Measurements from ENCODE around the gene TVP23B.
"Not testable (repeated sequence)": the region's sequence is repeated elsewhere in the genome, so short reads cannot be mapped to it uniquely, and the experiment has no call there.

GRCh38 chr17:18816489-18817371, 35.7 kb downstream of the TVP23B start:
- TF ChIP-seq CTCF (tag by site-specific recombination; IDR thresholded peaks at IDR 0.05), result 0 out of 2 replicates have a peak, but pooled peaks have one; percentile 10
- TF ChIP-seq ZNF266 (tag by site-specific recombination; IDR thresholded peaks at IDR 0.05; ENCODE audit: low read depth); MYNN (tag by site-specific recombination; IDR thresholded peaks at IDR 0.05; ENCODE audit: borderline replicate concordance); ZNF560 (tag by site-specific recombination; IDR thresholded peaks at IDR 0.05; ENCODE audit: borderline replicate concordance); HOXA7 (CRISPR knock-in tag; IDR thresholded peaks at IDR 0.05; ENCODE audit: borderline replicate concordance); GFI1B (tag by site-specific recombination; IDR thresholded peaks at IDR 0.05); ZNF112 (tag by site-specific recombination; IDR thresholded peaks at IDR 0.05); ZNF629 (tag by site-specific recombination; IDR thresholded peaks at IDR 0.05): not testable (repeated sequence)
